RPMI7951 (cell line): Measurements from ENCODE around the gene ERN1. TPM values are rescaled to one million over a fixed set of nuclear protein-coding genes. Genes with fewer than 3 reads are reported as not detected.
"Not testable (repeated sequence)": the region's sequence is repeated elsewhere in the genome, so short reads cannot be mapped to it uniquely, and the experiment has no call there.

Source experiments
- DNase-seq: peaks from one replicate; pipeline ENCODE4 v3.0.0-alpha.2; 2012; ENCODE audit warnings: low read depth
- total RNA-seq: library from RNA; depleted of rRNA; stranded (reverse); fragments of >200 nt; shearing (Covaris generic); gene quantifications from 2 replicates; pipeline ENCODE4 v1.2.3, GENCODE V29; 2014; rRNA removed

The ERN1 gene
- total RNA-seq = 3.4 and 6.0 TPM in 2 replicates

DNA sequence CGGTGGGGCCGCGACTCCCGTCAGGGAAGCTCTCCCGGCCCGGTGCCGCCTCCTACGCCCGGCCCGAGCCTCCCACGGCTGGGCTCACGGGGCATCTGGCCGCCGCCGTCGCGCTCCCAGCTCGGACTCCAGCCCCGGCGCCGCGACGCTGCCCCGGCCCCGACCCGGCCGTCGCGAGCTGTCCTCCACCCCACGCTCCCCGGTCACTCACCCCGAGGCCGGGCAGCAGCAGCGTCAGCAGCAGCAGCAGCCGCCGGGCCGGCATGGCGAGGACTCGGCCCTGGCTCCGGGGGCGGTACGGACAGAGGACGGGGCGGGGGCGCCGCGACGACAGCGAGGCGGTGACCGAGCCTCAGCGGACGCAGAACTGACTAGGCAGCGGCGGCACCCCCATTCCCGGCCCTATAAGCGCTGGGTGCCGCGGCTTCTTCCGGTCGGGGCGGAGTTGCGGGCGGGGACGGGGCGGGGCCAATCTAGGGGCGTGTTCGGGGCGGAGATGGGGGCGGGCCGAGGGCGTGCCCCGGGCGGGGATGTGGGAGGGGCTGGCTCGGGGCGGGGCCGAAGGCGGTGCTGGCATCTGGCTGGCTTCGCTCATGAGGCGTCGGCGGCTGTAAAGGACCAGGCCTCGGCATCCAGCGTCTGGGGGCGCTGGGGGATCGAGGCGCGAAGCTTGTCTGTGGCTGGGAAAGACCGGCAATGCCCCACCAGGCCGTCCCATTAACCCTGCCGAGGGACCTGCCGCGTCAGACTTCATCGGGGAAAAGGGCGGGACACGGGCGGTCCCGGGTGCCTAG lies at the start of gene ERN1:
ERN1 (minus strand) TSS at position 380 of the 794 bp plus-strand sequence; CDS start at position 265, 115 bp downstream.
- DNase-seq = peak; percentile 90

DNA sequence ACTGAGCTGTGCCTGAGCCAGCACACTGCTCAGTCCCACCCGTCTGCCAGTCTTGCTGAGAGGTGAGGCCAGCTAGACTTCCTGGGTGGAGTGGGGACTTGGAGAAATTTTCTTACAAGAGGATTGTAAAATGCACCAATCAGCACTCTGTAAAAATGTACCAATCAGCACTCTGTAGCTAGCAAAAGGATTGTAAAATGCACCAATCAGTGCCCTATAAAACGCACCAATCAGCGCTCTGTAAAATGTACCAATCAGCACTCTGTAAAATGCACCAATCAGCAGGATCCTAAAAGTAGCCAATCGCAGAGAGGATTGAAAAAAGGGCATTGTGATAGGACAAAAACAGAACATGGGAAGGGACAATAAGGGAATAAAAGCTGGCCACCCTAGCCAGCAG lies 49.1 kb upstream of the ERN1 start:
- DNase-seq = not testable (repeated sequence)

DNA sequence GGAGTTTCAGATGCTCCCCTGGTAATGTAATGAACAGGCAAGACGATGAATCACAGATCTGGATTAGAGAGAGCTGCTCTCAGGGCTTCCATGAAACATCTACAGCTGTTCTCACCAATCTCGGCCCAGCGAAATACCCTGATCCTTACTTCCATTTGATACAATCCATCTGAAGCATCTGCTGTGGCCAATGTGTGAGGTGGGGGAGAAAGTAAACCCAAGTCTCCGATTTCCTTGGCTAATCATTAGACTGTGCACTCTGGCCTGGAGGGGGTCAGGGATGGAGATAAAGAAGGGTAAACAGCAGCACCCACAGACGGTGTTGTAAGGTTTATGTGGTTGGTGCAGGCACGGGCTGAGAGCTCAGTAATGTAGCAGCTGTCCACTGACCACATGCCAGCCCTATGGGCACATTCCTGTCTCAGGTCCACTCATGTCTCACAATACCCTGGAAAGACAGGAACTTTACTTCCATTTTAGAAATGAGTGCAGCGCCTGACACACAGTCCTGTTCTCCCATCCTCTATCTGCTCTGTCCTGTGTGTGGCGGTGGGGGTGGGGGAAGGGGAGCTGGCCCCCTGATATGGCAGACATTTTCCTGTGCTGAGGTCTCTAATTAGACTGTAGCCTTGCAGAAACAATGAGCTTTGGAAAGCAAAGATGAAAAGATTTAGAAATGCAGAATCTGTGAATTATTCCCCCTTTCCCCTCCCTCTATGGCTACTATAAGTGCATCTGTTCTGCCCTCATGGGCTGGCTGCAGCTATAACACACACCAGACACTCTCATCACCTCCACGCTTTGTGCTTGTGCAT lies 48.3 kb upstream of the ERN1 start:
- peak; percentile 86 for DNase-seq

DNA sequence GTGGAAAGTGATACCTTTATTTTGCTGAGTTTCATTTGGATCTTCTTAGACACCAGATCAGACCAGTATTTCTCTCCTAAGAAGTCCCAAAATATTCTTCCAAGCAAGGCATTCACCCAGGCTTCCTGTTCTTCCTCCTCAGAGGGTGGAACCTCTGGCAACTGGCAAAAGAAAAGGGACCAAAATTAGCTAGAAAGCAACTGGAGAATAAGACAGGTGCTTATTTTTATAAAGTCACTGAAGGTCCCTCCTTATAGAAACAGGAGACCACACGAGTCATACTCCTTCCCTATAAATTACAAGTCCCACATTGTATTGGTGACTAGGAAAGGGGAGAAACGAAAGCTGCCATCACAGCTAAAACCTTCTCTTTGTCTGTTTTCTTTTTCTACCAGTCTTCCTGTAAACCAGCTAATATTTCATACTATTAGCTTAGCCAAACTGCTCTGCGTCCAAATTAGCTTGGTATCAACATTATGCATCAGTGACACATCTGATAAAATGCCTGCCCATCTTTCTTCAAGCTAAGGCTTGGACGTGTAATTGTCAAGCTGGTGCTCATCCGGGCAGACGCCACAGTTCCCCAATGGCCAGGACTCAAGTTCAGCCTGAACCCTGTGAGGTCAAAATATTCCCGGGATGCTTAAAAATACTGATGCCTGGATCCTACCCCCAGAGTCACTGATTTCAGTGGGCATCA lies 47.5 kb upstream of the ERN1 start:
- DNase-seq = no peak

DNA sequence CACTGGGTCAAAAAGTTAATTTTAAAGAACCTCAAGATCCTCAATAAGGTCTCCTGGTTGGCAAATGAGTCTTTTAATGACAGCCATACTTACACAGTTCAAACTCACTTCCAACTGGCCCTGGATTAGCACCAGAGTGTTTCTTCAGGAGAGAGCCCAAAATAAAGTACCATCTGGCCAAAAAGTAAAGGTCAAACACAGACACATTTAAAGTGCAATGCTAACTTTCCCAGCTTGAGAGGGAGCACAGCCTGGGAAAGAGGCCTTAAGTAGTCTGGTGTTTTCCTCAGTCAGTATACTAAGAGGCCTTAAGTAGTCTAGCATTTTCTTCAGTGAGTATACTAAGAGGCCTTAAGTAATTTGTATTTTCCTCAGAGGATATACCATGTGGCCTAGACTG lies 46.6 kb upstream of the ERN1 start:
- no peak for DNase-seq

DNA sequence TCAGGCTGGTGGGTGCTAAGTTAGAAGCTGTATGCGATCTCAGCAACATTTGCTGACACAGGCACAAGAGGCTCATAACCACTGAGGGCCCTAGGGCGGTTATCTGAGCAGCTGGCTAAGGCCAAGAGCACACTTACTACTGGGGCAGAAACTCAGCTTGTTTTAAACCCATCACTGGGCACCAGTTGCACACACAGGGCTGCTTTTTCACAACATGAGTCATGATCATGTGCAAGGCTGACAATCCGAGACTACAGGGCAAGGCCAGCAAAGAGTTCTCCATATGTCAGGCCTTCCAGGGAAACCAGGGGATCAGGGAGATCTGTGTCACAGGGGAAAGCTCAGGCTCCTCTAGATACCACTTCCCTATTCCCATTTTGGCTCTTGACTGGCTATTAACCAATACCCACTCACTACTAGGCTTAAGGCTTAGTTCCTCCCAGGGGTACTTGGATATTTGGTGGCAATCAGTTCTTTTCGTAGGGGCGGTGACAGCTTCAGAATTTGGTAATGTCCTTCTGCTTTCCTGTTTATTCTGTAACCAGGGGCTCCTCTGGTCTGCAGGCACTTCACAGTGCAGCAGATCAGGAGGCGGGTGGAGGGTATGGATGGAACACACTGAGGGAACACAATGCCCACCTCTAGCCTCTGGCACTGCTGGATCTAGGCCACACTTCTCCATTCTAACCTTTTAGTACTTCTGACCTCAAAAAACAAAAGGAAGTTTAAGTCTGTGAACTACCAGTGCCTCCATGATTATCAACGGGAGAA lies 44.9 kb upstream of the ERN1 start:
- peak; percentile 95 for DNase-seq

DNA sequence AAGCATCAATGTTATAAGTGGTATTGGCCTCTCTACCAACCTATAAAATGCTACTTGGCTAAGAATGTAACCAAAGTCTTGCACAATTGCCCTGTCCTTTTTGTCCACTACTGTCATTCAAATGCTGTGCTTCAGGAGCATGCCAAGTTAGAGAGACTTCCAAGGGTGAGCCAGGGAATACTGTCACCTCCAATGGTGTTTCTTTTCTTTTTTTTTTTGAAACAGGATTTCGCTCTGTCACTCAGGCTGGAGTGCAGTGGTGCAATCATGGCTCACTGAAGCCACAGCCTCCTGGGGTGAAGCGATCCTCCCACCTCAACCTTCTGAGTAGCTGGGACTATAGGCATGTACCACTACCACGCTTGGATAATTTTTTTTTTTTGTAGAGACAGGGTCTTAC lies 43.7 kb upstream of the ERN1 start:
- DNase-seq = no peak

DNA sequence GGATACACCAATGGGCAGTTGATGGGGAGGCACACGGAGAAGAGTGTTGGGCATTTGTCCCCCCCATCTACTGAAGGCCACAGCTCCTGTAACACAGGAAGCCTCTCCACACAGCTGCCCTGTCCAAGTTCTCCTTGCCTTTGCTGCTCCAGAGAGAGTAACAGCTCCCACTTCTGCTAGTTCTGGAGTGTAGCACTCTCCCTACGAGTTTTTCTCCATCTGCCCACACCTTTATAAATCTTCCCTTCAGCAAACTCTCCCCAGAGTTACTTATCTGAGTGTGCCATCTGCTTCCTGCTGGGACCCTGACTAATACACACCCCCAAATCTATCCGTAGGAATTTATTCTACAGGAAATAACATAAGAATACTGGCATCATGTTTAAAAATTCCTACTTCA lies 42.6 kb upstream of the ERN1 start:
- no peak for DNase-seq

DNA sequence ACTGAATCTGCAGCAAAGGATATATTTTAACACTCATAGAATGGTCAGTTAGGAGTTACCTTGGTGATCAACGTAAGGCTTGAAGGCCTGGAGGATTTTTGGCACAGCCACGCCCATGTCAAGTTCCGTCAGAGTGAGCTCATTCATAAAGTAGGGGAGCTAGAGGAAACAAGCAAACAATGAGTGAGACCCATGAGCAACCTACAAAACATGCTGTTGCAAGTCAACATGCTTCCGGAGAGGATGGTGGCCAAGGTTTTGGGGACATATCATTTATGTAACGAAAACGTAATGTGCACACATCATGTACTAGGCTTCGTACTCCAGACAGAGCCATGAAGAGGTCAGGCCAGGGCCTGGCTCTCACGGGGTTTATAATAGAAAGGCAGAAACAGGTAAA lies 41.1 kb upstream of the ERN1 start:
- DNase-seq = no peak

DNA sequence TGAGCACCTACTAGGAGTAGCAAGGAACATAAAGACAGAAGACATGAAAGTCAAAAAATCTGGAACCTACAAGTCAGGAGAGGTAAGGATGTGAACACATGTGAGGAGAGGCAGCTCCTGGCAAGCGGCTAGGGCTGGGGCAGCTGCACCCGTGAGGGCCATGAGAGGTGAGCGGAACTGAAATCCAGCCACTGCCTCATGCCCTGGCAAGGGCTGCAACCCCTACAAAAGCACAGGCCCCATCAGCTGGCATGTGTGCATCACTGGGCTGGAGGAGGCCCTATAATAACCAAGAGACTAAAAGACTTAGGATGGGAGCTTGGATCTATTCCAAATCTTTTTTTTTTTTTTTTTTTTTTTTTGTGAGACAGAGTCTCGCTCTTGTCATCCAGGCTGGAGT lies 40.3 kb upstream of the ERN1 start:
- no peak for DNase-seq

DNA sequence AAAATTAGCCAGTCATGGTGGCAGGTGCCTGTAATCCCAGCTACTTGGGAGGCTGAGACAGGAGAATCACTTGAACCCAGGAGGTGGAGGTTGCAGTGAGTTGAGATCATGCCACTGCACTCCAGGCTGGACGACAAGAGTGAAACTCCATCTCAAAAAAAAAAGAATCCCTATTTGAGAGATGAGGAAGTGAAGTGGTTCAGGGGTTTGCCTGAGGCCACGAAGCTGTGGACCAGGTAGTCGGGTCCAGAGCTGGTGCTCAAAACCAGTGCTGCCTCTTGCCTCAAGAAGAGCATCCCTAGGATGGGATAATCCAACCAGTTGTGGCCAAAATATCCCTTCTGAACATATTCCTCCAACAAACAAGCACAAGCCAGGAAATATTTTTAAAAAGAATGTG lies 37.7 kb upstream of the ERN1 start:
- DNase-seq = not testable (repeated sequence)

DNA sequence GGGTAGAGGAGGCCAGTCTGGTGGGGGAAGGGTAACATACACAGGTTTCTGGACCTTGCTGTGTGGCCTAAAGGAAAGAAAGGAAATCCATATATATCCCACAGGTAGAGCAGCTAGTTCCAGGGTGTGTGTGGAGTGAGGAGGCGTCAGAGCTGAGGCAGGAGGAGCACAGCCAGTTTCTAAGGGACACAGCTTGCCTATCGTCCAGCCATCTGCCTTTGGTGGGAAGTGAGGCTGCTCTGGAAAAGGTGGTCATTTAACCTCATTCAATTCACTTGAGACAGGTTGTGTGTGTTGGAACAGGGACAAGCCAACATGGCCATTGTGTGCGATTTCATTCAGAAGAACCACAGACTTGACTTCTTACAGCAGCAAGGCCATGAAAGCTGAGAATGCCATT lies 36.9 kb upstream of the ERN1 start:
- no peak for DNase-seq

DNA sequence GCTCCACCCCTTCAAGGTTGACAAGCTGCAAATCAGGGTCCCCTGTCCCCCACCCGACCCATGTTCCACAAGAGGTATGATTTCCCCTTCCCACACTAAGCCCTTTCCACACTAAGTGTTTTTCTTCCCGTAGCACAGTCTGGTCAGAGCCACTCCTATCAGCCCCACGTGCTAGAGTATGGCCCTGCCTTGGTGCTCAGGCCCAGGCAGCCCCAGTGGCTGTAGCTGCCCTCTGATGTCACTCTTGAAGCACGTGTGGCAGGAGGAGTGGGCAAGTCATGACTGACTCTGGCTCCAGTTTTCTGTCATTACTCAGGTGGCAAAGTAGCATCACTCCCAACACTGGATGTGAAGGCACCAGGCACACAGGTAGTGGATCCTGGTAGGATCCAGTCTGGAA lies 35.4 kb upstream of the ERN1 start:
- DNase-seq = no peak

DNA sequence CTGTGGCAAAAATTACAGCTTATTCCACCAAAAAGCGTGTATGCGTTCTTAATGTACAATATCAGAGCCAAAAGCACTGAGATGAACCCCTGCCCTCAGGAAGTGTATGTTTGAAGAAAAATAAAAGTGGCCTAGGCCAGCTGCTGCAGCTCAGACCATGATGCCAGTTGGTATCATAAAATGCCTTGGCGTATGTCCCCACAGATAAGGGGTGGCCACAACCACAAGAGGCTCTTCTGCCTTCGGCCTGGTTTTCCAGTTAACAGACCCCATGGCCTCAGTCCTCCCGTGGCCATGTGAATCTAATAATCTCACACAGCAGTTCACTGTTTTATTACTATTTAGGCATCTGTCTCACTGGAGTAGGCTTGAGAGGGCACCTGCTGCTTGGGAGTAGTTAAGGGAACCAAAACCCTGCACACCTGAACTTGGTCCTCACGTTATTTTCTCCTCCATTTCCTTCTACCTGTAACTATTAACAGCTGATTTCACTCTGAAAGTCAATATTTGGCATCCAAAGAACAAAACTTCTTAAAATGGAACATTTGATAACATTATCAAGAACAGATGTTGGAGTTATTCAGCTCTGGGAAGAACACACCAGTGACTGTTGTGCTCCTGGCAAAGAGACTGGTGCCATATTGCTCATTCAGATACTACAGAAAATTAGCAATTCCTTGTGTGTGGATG lies 34.8 kb upstream of the ERN1 start:
- DNase-seq = no peak

DNA sequence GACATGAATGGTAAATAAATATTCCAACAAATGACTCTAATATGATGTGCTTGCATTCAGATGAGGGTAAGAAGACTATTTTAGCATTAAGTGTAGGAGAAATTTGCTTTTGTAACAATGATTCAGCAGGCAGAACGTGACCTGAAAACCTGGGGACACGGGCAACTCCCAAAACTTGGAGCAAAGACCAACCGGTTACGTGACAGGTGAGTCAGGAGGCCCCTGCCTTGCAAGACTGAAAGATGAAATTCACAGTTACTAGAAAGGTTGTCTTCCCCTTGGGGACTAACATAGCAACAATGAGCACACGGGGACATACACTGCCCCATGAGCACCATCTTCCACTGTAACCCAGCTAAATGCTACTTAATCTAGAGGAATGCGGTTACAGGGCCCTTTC lies 33.5 kb upstream of the ERN1 start:
- DNase-seq = no peak

DNA sequence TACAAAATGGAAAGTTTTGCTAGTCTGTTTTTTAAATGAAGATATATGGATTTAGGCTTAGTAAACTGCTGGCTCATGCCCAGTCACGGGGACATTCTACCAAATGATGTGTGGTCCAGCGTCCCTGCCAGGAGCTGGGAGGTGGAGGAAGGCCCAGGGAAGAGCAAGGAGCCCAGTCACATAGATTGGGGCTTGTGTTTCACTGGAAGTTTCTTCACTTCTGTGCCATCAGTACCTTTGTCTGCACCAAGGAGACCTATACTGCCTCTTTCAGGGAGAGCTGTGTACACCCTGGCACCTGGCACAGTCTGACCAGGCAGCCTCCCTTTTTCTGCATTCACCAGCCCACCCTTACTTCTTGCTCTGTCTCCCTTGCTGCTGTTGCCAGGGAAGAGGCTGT lies 32.6 kb upstream of the ERN1 start:
- no peak for DNase-seq

DNA sequence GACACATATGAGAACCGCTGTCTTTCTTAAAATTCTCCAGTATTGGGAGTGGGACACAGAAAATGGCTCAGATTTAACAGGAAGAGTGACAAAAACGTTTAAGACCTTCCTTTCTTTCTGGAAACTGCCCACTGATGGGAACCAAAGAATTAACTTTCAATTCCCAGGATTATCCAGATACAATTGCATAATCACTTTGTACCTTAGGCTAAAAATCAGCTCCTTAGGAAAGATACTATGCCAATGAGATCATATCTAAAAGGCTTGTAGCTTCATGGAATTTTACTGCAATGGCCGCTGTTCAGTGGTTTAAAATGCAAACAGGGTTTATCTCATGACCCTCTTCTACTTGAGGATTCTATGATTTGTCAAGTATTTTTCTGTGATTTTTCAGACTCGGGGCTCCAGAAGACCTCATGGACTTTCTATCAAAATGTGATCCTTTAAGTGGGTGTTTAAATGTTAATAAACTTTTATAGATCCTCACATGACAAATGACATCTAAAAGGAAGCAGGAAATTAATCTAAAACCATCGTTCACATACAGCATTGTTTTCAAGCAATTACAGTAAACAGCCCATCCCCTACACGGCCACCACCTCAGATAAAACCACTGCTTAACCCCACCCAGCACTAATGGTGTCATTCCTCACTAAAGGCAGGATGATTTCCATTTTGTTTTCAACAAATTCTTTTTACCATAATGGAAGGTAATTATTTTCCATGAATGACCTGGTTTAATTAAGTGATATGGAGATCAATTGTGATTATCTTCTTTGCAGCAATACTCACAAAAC lies 31.6 kb upstream of the ERN1 start:
- DNase-seq = peak; percentile 39

DNA sequence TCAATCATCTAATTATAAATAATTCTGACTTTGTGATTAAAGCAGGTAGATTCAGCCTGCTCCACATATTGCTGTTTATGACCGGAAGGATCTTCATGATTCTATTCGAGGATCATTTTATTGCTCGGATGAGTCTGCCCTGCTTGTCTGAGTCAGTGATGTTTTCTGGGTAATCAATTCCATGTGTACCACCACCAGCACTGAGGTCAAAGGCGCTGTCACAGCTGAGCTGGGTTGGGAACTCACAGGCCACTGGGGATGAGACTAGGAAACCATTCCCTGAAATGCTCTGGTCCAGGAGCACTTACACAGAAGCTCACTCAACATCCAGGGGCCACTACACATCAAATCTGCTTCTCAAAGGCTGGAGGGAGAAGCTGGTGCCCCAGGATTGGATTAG lies 30.4 kb upstream of the ERN1 start:
- DNase-seq = no peak

DNA sequence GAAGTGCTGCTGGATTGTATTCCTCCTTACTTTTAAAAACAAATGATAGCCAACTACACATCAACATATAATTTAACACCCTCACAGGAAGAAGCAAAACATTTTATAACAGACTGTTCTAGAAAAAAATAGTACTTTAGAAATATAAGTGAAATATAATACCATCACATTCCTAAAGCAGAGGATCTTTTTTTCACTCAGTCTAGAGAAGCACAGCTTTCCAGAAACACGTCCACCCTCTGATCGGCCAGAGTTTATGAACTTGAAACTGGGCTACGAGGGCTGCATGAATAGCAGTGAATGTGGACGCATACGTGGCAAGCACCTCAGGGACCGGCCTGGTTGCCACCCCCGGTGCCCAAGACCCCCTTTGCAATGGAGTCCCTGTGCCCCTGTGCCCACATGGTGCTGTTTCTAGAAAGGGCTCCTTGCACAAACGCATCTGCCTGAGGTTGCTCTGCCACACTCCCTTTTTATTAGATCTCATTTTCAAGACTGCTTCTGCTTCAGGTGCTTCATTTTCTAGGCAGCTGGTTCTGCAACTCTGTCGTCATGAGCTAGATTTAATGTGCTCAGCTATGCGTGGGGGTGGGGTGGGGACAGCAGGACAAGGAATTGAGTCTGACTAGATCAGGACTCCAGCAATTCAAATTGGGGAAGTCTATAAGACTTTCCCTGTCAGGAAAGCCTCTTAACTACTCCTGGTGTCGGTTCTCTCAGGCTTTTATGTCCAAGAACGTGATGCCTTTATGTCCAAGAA lies 29.1 kb upstream of the ERN1 start:
- DNase-seq = no peak

DNA sequence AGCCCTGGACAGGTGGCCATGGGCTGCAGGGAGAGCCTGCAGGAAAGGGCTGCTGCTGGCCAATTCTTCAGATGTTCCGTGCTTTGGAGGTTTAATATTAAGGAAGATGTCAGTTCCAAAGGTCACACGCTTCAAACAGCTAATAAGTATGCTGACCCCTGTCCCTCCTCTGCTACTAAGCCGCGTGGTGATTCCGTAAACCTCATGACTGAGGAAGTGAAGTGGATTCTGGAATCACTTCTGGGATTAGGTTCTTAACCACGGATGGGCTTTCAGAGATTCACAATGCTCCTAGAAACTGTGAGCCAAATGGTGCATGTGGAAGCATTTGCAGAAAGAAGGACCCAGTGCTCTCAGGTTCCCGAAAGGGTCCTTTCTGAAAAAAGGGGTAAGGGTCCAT lies 28.5 kb upstream of the ERN1 start:
- DNase-seq = no peak
